ENCODE data around the gene GOLGA8K. TPM values are rescaled to one million over a fixed set of nuclear protein-coding genes. Genes with fewer than 3 reads are reported as not detected.
"Not testable (repeated sequence)": the region's sequence is repeated elsewhere in the genome, so short reads cannot be mapped to it uniquely, and the experiment has no call there.

GOLGA8K gene
- total and polyA plus RNA-seq, 7 donors, result 0.25 to 1.2 (median 0.99) TPM; not detected in 2

DNA sequence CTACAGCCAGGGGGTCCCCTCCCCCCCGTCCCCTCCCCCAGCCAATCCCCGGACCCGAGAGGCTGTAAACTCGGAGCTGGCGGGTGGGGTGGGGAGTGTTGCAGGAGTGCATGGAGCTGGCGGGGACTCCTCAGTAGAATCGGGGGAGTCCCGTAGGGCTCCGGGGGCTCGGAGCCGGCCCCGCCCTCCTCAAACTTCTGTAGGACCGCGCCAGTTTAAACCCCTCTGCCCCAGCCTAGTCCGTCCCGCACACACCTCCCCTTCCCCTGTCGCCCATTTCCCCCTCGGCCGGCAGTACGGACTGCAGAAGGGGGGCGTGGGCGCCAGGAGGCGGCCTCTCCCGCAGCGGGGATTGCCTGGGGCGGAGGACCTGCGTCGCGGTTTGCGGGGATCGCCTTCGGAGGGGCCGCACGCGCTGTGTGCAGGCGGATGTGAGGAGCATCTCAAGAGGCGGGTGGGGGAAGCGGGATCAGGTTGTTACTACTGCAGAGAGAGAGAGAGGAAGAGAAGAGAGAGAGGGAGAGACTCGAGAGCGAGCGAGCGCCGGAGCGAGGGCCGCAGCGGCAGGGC lies 57.0 kb downstream of the GOLGA8K start:
- H3K27ac ChIP-seq; H3K9me3 ChIP-seq; H3K4me3 ChIP-seq; H3K27me3 ChIP-seq; intact Hi-C loops (cut with DNase I); H3K36me3 ChIP-seq; H3K4me1 ChIP-seq: not testable (repeated sequence)
- peak; percentile 7 for DNase-seq
- WGBS, 2 donors, result 0 to 3% methylated on average over 8 to 13 of the region's 46 CpGs

DNA sequence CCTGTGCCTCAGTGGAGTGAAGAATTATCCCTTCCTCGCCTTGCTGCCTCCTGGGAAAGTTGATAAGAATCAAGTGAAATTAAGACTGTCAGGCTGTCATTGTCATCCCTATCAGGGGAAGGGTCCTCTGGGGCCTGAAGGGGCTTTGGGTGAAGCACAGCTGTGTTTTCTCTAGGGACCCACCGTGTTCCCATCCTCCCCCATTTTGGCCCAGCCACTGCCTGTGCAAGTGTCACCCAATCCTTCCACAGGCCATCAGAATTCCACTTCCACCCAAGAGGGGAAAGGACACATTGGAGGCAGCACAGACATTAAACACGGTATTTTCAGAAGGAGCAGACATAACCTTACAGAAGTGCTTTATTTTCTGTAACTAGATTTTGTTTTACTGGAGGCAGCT lies 59.2 kb downstream of the GOLGA8K start:
- not testable (repeated sequence) for H3K27me3 ChIP-seq

More for the DNA sequence above, 59.2 kb downstream of the GOLGA8K start:
- intact Hi-C loops (cut with DNase I); H3K27ac ChIP-seq; H3K9me3 ChIP-seq; H3K36me3 ChIP-seq; H3K4me3 ChIP-seq; H3K4me1 ChIP-seq: not testable (repeated sequence)
- DNase-seq, result peak; percentile 20
- 64 to 80% methylated on average over 1 of the region's 3 CpGs for WGBS, 2 donors

Small RNA genes lying within 50 kb of the gene (small RNA-seq; reads per million reads assigned to genes)
- 0 reads per million in 3 donors for gene RF00096
- gene RN7SL185P, result 0 reads per million in 3 donors
- 0 reads per million in 3 donors for gene RN7SL539P

Other genes starting within 250 kb of the GOLGA8K start
- gene GOLGA8O, start 52.3 kb upstream of the GOLGA8K start, total RNA-seq, result 1 to 10 TPM in 1 of 4 donors, not detected in 3; 1.4 TPM
- under 1 TPM in 1 of 3 donors, not detected in 2; 0.36 TPM for gene GOLGA8O, start 52.3 kb upstream of the GOLGA8K start, polyA plus RNA-seq
- 10 to 100 TPM in 2 of 4 donors, 1 to 10 TPM in 2; 7.7 to 22.7 (median 10.3) TPM for gene GOLGA8N, start 190.2 kb upstream of the GOLGA8K start, total RNA-seq
- 1 to 10 TPM in 2 of 3 donors, under 1 TPM in 1; 0.46 to 5.3 (median 1.8) TPM for gene GOLGA8N, start 190.2 kb upstream of the GOLGA8K start, polyA plus RNA-seq
- gene ARHGAP11A, start 212.2 kb upstream of the GOLGA8K start, total RNA-seq, result 1 to 10 TPM in 3 of 4 donors, under 1 TPM in 1; 0.99 to 3.6 (median 1.3) TPM
- gene ARHGAP11A, start 212.2 kb upstream of the GOLGA8K start, polyA plus RNA-seq, result 10 to 100 TPM in 1 of 3 donors, 1 to 10 TPM in 2; 3.5 to 12.3 (median 7.2) TPM
- 1 to 10 TPM; 2.2 to 10.0 (median 3.7) TPM for gene SCG5, start 238.4 kb upstream of the GOLGA8K start, total RNA-seq
- gene SCG5, start 238.4 kb upstream of the GOLGA8K start, polyA plus RNA-seq, result 1 to 10 TPM; 2.8 to 5.7 (median 3.0) TPM